ENCODE data around the gene SPTB.
A peak's percentile ranks its signal among the peaks of the same experiment; 100 is the strongest.

SPTB gene

GRCh38 chr14:64720131-64720576, 159.6 kb downstream of the SPTB start:
- TF ChIP-seq YY1 (IDR thresholded peaks at IDR 0.05; ENCODE audit: low read depth), result peak; percentile 61
- TF ChIP-seq FOXM1 (IDR thresholded peaks at IDR 0.05; ENCODE audit: borderline replicate concordance, low read depth), result no peak
- peak; percentile 56 for TF ChIP-seq TEAD4 (IDR thresholded peaks at IDR 0.05)
- no peak for TF ChIP-seq CREB1 (IDR thresholded peaks at IDR 0.05; ENCODE audit: low read depth)
- TF ChIP-seq NFIC (IDR thresholded peaks at IDR 0.05), result no peak; the same call in 1 of the 2 replicates
- no peak for TF ChIP-seq ZBTB7A (IDR thresholded peaks at IDR 0.05; ENCODE audit: low read depth)
- peak; percentile 51; the same call in 1 of the 2 replicates for TF ChIP-seq EP300 (IDR thresholded peaks at IDR 0.05; ENCODE audit: borderline replicate concordance)
- no peak for TF ChIP-seq RAD21 (IDR thresholded peaks at IDR 0.05; ENCODE audit: low read depth)
- TF ChIP-seq CEBPB (IDR thresholded peaks at IDR 0.05), result no peak
- TF ChIP-seq EGR1 (IDR thresholded peaks at IDR 0.05), result no peak
- no peak for TF ChIP-seq USF1 (IDR thresholded peaks at IDR 0.05)
- TF ChIP-seq MAX (IDR thresholded peaks at IDR 0.05), result no peak
- TF ChIP-seq TCF12 (IDR thresholded peaks at IDR 0.05; ENCODE audit: low read depth), result peak; percentile 58

- TF ChIP-seq FOXM1 (IDR thresholded peaks at IDR 0.05; ENCODE audit: borderline replicate concordance, low read depth) (no peak), REST (IDR thresholded peaks at IDR 0.05; ENCODE audit: low read depth) (no peak), EGR1 (IDR thresholded peaks at IDR 0.05) (no peak), USF1 (IDR thresholded peaks at IDR 0.05) (no peak), TCF12 (IDR thresholded peaks at IDR 0.05; ENCODE audit: low read depth) (no peak), NFIC (IDR thresholded peaks at IDR 0.05) (no peak), EP300 (IDR thresholded peaks at IDR 0.05; ENCODE audit: borderline replicate concordance) (no peak), ZBTB7A (IDR thresholded peaks at IDR 0.05; ENCODE audit: low read depth) (no peak), MAX (IDR thresholded peaks at IDR 0.05) (no peak), TEAD4 (IDR thresholded peaks at IDR 0.05) (no peak), TAF1 (IDR thresholded peaks at IDR 0.05; ENCODE audit: low read depth) (no peak), CREB1 (IDR thresholded peaks at IDR 0.05; ENCODE audit: low read depth) (no peak), CEBPB (IDR thresholded peaks at IDR 0.05) (no peak), RAD21 (IDR thresholded peaks at IDR 0.05; ENCODE audit: low read depth) (no peak), YY1 (IDR thresholded peaks at IDR 0.05; ENCODE audit: low read depth) (no peak)
Measured at GRCh38 chr14:64719601-64720000, 160.1 kb downstream of the SPTB start.

GRCh38 chr14:64718762-64719161, 160.9 kb downstream of the SPTB start:
- TF ChIP-seq CREB1 (IDR thresholded peaks at IDR 0.05; ENCODE audit: low read depth), result no peak
- no peak for TF ChIP-seq EP300 (IDR thresholded peaks at IDR 0.05; ENCODE audit: borderline replicate concordance)
- TF ChIP-seq TAF1 (IDR thresholded peaks at IDR 0.05; ENCODE audit: low read depth), result no peak

GRCh38 chr14:64717870-64718269, 161.8 kb downstream of the SPTB start:
- no peak for TF ChIP-seq EGR1 (IDR thresholded peaks at IDR 0.05)
- no peak for TF ChIP-seq TEAD4 (IDR thresholded peaks at IDR 0.05)
- TF ChIP-seq FOXM1 (IDR thresholded peaks at IDR 0.05; ENCODE audit: borderline replicate concordance, low read depth), result no peak
- TF ChIP-seq YY1 (IDR thresholded peaks at IDR 0.05; ENCODE audit: low read depth), result no peak
- TF ChIP-seq REST (IDR thresholded peaks at IDR 0.05; ENCODE audit: low read depth), result no peak
- TF ChIP-seq USF1 (IDR thresholded peaks at IDR 0.05), result no peak
- TF ChIP-seq RAD21 (IDR thresholded peaks at IDR 0.05; ENCODE audit: low read depth), result no peak
- TF ChIP-seq TCF12 (IDR thresholded peaks at IDR 0.05; ENCODE audit: low read depth), result no peak
- TF ChIP-seq TAF1 (IDR thresholded peaks at IDR 0.05; ENCODE audit: low read depth), result no peak
- TF ChIP-seq EP300 (IDR thresholded peaks at IDR 0.05; ENCODE audit: borderline replicate concordance), result no peak
- no peak for TF ChIP-seq ZBTB7A (IDR thresholded peaks at IDR 0.05; ENCODE audit: low read depth)
- TF ChIP-seq CREB1 (IDR thresholded peaks at IDR 0.05; ENCODE audit: low read depth), result no peak
- no peak for TF ChIP-seq CEBPB (IDR thresholded peaks at IDR 0.05)
- no peak for TF ChIP-seq MAX (IDR thresholded peaks at IDR 0.05)
- no peak for TF ChIP-seq NFIC (IDR thresholded peaks at IDR 0.05)

Data from Ishikawa (cell line).